Fibroblast of villous mesenchyme (primary cell): ENCODE data around the gene UBXN6. TPM values are rescaled to one million over a fixed set of nuclear protein-coding genes. Genes with fewer than 3 reads are reported as not detected.

Experiments
- DNase-seq: peaks from one replicate; pipeline ENCODE4 v3.0.0-alpha.2; 2010; ENCODE audit warnings: low read depth
- H3K4me3 ChIP-seq: 2 replicates; pipeline ENCODE4 v1.5.1; 2011; ENCODE audit warnings: low read depth, mild to moderate bottlenecking, low read length
- total RNA-seq: library from RNA; depleted of rRNA; stranded (reverse); fragments of >200 nt; gene quantifications from 2 replicates; pipeline ENCODE4 v1.2.3, GENCODE V29; 2012
- TF ChIP-seq, protein P1 (sequence below): IDR thresholded peaks from 2 replicates; pipeline ENCODE4 v1.5.1; 2012; ENCODE audit warnings: low read depth, mild to moderate bottlenecking, low read length; ENCODE audit not compliant: insufficient read depth

Gene UBXN6
- total RNA-seq, 1 donor, result 104 TPM

- H3K4me3 ChIP-seq, result no peak overlapping the region
- TF ChIP-seq, protein P1, sequence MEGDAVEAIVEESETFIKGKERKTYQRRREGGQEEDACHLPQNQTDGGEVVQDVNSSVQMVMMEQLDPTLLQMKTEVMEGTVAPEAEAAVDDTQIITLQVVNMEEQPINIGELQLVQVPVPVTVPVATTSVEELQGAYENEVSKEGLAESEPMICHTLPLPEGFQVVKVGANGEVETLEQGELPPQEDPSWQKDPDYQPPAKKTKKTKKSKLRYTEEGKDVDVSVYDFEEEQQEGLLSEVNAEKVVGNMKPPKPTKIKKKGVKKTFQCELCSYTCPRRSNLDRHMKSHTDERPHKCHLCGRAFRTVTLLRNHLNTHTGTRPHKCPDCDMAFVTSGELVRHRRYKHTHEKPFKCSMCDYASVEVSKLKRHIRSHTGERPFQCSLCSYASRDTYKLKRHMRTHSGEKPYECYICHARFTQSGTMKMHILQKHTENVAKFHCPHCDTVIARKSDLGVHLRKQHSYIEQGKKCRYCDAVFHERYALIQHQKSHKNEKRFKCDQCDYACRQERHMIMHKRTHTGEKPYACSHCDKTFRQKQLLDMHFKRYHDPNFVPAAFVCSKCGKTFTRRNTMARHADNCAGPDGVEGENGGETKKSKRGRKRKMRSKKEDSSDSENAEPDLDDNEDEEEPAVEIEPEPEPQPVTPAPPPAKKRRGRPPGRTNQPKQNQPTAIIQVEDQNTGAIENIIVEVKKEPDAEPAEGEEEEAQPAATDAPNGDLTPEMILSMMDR, result no peak
- no peak for DNase-seq
Measured at GRCh38 chr19:4449022-4449638, 8.5 kb downstream of the UBXN6 start.

- H3K4me3 ChIP-seq, result no peak overlapping the region
- TF ChIP-seq, protein P1, result no peak
- DNase-seq, result no peak
Measured at GRCh38 chr19:4448147-4448985, 9.2 kb downstream of the UBXN6 start.

GRCh38 chr19:4447327-4448146 is 10.1 kb downstream of the UBXN6 start:
- DNase-seq, result no peak
- H3K4me3 ChIP-seq, result no peak overlapping the region
- TF ChIP-seq, protein P1, result no peak

DNA sequence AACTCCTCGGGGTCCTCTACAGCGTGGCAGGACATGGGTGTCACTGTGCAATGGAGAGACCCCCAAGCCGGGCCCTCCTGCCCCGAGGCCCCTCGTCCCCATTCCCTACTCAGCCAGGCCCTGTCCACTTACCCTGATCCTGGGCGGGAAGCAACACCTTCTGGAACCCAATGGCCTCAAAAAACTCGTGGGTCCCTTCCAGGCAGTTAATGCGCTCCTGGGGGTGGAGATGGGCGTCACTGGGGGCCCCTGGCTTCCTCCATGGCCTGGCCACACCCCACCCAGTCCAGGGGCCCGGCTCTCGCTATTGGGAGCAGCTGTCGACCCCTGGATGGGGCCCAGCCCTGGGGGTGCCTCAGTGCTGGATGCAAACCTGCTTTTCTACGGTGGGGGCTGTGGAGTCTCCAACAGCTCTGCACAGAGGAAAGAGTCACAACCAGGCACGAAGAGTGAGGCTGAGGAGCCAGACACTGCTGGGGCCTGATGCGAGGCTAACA is 10.8 kb downstream of the UBXN6 start:
- no peak for DNase-seq
- TF ChIP-seq, protein P1, result no peak

DNA sequence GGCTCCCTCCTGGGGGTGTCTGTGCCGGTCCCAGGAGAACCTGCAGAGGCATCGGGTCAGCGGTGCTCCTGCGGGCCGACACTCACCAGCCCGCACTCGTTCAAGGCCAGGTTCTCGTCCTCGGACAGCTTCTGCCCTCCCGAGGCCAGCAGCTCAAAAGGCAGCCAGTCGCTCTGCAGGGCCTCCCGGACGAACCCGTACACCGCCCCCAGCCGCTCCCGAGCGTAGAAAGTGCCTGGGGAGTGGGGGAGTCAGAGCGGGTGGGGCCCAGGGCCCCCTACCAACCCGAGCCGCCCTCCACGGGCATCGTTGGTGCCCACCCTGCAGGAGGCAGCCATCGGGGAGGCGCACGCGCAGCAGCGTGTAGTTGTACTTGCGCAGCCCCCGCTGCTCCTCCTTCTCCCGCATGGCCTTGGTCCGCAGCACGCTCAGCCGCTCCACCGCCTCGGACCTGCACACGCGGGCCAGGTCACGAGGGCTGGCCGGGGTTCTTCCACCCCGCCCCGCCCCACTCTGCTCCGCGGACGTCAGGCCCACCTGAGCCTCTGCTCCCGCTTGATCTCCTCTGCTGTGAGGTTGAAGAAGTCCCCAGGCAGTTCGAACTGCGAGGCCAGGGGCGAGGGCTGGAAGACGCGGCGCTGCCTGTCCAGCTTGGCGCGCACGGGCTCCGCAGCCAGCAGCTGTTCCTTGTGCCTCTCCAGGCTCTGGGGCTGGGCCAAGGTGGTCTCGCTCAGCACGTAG is 11.5 kb downstream of the UBXN6 start:
- TF ChIP-seq, protein P1, result no peak
- DNase-seq, result no peak
- no peak overlapping the region for H3K4me3 ChIP-seq

More for the DNA sequence above, 10.8 kb downstream of the UBXN6 start:
- no peak overlapping the region for H3K4me3 ChIP-seq
